GM21381 (cell line): ENCODE results near the gene VAV2.
"Not testable (repeated sequence)": the region's sequence is repeated elsewhere in the genome, so short reads cannot be mapped to it uniquely, and the experiment has no call there.

Experiments used
- ATAC-seq: cut with Tn5 transposase; IDR thresholded peaks from one replicate; pipeline ENCODE4 v1.9.1; 2021; ENCODE audit warnings: mild to moderate bottlenecking, moderate library complexity; ENCODE audit not compliant: unreplicated experiment

The VAV2 gene

GRCh38 chr9:133926165-133926856, 65.8 kb downstream of the VAV2 start:
- no peak for ATAC-seq

- ATAC-seq, result no peak
Measured at GRCh38 chr9:133924453-133924852, 67.7 kb downstream of the VAV2 start.

DNA sequence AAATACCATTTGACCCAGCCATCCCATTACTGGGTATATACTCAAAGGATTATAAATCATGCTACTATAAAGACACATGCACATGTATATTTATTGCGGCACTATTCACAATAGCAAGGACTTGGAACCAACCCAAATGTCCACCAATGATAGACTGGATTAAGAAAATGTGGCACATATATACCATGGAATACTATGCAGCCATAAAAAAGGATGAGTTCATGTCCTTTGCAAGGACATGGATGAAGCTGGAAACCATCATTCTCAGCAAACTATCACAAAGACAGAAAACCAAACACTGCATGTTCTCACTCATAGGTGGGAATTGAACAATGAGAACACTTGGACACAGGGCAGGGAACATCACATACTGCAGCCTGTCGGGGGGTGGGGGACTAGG, 68.5 kb downstream of the VAV2 start:
- ATAC-seq, result not testable (repeated sequence)

DNA sequence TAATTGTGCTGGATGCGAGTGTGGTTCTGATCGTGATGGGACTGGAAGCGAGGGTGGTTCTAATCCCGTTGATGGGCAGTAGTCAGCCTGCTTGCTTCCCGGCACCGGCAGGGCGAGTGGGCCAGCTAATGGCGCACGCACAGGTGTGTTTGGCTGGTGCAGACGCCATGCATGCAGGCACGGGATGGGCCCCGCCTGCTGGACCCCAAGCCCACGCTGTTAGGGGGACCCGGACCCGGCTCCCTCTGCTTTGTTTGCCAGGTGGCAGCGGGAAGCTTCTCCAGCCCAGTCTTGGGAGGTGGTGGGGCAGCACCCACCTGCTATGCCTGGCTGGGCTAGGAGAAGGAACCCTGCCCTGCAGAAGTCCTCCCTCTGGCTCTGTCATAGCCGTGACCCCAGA, 70.3 kb downstream of the VAV2 start:
- ATAC-seq, result no peak

- no peak for ATAC-seq
Measured at GRCh38 chr9:133920471-133920870, 71.7 kb downstream of the VAV2 start.

- no peak for ATAC-seq
Measured at GRCh38 chr9:133919253-133920115, 72.6 kb downstream of the VAV2 start.

DNA sequence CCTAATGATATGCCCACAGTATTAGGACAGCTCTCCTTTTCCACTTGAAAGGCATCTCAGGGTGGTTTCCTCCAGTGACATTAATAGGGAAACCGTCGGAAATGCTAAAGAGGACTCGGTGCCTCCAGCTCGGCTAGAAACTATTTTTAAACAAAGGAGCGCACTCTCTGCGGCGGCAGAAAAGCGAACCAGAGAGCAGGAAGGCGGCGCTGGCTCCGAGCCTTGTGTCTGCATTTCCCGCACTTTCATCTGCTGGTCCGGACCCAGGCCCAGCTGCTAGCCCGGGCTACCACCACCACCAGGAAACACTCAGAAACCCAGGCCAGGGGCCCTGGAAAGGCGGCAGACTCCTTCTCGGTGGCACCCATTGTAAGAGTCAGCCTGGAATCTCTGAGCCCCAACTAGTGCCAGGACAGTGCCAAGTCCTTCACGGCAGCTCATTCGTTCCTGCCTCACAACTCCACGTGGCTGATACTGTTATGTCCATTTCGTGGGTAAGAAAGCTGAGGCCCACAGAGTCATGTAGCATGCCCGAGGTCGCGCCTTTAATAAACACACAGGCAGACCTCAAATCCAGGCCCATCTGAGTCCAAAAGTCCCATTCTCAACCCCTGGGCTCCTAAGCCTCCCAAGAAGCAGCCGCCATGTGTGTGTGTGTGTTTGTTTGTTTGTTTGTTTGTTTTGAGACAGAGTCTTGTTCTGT, 73.9 kb downstream of the VAV2 start:
- ATAC-seq, result no peak

GRCh38 chr9:133917375-133917774, 74.7 kb downstream of the VAV2 start:
- no peak for ATAC-seq

DNA sequence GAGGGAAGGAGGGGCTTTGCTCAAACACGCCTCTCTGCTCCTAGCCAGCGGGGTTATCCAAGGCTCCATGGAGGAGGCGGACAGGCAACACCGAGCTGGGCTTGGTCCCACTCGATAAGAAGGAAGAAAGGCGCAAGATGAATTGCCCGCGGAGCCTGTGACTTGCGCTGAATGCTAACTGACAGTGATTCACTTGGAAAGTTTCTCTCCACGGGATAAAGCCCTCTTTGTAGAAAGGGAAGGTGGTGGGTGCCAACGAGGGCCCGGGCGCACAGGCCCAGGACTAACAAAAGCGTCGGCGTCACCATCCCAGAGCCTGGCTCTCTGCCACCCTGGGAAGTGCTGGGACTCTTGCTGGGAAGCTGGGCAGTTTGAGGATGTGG, 76.0 kb downstream of the VAV2 start:
- no peak for ATAC-seq

- ATAC-seq, result no peak
Measured at GRCh38 chr9:133915534-133916158, 76.5 kb downstream of the VAV2 start.

DNA sequence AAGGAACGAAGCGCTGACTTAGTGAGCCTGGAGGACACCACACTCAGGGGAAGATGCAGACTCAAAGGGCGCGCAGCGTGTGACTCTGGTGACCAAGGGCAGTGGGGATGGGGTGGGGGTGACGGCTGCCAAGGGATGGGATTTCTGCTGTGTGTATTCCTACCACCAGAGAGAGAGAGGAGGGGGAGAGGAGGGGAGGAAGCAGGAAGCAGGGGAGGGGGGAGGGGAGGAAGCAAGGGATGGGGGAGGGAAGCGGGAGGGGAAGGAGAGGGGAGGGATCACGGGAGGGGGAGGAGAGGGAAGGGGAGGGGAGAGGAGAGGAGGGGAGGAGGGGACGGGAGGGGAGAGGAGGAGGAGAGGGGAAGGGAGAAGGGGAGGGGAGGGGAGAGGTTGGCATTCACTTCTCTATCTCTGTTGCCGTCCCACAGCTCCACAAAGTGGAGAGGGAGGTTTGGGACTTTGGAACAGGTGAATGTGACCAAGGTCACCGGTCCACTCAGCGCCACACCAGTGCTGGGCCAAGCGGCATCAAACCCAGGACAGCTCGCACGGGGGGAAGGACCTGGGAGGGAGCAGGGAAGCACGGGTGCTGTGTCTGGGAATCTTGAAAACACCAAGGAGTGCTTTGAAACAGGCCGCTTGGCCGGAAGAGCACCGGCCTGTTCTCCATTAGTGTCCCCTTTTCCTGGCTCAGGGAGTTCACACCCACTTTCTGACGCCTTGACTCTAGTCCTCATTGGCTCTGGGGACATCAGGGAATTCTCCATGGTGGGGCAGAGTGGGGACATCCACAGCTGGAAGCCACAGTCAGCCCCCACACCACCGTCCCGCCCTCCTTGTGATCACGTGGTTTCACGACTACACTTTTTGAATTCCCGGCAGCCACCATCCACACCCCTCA, 77.4 kb downstream of the VAV2 start:
- ATAC-seq, result no peak

DNA sequence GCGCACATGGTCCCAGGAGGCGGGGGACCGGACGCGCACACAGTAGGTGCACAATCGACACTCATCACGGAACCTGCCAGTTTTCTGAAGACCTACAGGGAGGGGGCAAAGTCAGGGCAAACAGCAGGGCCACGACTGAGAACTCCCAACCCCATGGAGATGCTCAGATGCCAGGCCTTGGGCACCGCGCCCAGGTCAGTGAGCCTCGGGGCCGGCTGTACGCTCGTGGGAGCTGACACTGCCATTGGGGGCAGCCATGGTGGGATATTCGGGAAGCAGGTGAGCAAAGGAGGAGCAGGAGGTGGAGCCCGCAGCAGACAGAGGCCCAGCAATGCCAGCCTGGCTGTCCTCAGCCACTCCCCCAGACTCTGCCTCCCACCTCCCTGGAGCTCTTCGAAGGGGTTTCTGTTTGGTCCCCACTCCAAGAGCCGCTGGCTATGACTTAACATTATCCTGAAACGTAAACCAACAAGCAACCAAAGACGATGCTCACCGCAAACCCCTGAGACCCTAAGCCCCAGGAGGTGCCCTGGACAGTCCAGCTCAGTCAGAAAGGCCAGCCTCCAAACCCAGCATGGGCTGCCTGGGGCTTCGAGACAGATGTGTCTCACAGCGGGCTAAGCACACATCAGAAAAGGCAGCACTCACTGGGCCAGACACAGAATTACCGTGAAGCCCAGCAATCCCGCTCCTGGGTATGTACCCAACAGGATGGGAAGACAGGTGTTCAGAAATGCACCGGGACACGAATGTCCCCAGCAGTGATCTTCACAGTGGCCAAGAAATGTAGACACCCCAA, 78.4 kb downstream of the VAV2 start:
- no peak for ATAC-seq

DNA sequence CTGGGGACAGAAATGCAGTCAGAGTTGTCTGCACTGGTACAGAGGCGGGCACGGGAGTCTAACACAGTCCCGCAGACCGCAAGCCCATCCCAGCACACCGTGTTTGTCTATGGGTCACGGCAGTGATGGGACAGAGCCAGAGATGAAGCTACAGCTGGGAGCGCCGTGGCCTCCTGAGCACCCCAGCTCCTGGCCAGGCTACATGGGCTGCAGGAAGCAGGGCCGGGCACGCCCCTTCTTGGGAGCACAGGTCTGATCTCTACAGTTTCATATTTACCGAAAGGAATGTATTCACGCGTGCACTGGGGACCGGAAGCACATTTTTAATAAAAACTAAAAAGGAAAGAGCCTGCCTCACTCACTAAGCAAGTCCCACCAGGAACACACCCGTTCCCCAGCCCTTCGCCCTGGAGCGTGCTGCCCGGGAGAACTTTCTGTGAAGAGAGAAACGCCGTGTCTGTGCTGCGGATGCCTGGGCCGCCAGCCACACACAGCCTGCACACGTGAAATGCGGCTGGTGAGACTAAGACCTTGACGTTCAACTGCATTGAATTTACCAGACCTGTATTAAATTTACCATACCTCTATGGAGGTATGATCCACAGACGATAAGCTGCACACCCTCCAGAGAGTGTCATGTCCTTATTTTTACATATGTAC, 81.1 kb downstream of the VAV2 start:
- no peak for ATAC-seq

- no peak for ATAC-seq
Measured at GRCh38 chr9:133906932-133907910, 84.9 kb downstream of the VAV2 start.

GRCh38 chr9:133906218-133906617, 85.9 kb downstream of the VAV2 start:
- ATAC-seq, result no peak

DNA sequence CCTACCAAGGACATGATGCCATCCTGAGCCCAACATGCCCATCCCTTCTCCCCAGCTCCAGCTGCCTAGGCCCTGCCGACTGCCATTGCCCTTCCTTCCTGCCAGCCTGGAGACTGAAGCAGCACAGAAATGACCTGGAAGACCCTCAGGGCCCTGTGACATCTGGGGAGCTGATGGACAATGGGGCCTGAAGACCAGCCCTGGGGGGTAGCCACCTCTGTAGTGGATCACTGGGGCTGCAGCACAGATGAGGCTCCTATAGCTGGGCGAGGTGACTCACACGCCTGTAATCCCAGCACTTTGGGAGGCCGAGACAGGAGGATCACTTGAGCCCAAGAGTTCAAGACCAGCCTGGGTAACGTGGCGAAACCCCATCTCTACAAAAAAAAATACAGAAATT, 86.6 kb downstream of the VAV2 start:
- ATAC-seq, result no peak

DNA sequence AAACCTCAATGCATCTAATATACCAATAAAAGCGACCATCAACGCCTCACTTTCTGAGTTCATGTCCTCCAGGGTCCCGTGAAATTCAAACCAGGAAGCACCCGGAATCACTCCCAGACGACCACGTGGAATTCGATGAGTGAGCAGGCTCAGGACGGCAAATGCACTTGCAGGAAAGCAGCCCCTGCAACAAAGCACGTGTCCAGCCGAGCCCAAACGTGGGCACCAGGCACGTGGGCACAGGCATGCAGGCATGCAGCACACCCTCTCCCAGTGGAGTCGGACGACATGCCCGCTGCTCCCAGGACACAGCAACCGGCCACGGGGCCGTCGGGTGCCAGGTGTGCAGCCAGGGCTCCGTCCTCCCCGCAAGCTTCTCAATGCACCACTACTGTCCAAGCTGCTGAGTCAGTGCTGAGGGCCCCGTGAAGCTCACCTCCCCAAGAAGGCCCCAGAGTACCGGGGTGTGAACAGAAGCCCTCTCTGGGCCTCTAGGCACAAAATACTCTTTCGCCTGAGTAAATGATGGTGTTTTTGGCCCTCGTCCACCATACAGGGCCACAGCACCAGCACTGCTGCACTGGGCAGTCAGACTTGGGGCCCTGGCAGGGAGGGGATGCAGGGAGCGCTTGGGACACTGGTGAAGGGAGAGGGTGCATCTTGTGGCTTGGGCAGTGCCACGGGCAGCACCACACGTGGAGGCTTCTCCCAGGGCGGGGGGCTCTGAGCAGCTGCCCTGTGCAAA, 87.6 kb downstream of the VAV2 start:
- no peak for ATAC-seq
